Activated naive CD4-positive, alpha-beta T cell treated with anti-CD3 and anti-CD28 coated beads, Interleukin-2, amount 50 U/mL, for 72 hours (primary cell): Measurements from ENCODE around the gene EDARADD. TPM values are rescaled to one million over a fixed set of nuclear protein-coding genes. Genes with fewer than 3 reads are reported as not detected.

Source experiments
- ATAC-seq, 2 donors: fragments of 150-1000 bp; cut with Tn5 transposase; 2 replicates each; pipeline ENCODE4 v1.10.0; 2021; ENCODE audit warnings: mild to moderate bottlenecking in 2 of 2, moderate library complexity in 2 of 2
- DNase-seq, 2 donors: peaks; one replicate each; pipeline ENCODE4 v3.0.0; 2021 to 2022; ENCODE audit warnings: low spot score in 2 of 2
- H3K27ac Mint-ChIP-seq, 2 donors: one replicate each; pipeline ENCODE4 v1.8.0; 2022; ENCODE audit warnings: mild to moderate bottlenecking in 2 of 2, mixed read lengths in 2 of 2
- H3K36me3 Mint-ChIP-seq, 2 donors: one replicate each; pipeline ENCODE4 v1.8.0; 2022; ENCODE audit warnings: mixed read lengths in 2 of 2
- H3K9me3 Mint-ChIP-seq, 2 donors: one replicate each; pipeline ENCODE4 v1.8.0; 2022; ENCODE audit warnings: mixed read lengths in 2 of 2
- total RNA-seq, 2 donors: library from RNA; stranded (reverse); gene quantifications; one replicate each; pipeline ENCODE4 v1.2.3, GENCODE V29; 2022

Gene EDARADD
- total RNA-seq, 2 donors from 2014 or later, result 0.60 to 1.6 TPM

DNA sequence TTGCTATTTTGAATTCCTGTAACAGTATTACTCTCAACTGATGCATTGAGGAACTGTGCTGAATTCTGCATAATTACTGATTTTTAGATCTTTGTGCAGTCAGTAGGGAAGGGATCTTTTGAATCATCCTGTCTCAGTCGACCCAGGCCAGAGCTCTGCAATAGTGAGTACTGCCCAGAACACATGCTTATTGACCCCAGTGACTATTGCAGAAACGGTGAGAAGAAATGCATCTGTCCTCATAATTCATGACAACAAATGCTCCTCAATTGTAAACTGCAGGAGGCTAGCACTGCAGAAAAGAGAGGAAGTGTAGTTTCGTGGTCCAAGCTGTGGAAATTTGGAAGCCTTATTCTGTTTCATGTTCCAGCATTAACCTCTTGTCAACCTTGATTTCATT, 19.6 kb downstream of the EDARADD start:
- H3K27ac Mint-ChIP-seq, result no peak overlapping the region
- no peaks in the 10 kb centered on the region for H3K9me3 Mint-ChIP-seq
- no peak for ATAC-seq
- H3K36me3 Mint-ChIP-seq, result no peaks in the 10 kb centered on the region
- no peak for DNase-seq

DNA sequence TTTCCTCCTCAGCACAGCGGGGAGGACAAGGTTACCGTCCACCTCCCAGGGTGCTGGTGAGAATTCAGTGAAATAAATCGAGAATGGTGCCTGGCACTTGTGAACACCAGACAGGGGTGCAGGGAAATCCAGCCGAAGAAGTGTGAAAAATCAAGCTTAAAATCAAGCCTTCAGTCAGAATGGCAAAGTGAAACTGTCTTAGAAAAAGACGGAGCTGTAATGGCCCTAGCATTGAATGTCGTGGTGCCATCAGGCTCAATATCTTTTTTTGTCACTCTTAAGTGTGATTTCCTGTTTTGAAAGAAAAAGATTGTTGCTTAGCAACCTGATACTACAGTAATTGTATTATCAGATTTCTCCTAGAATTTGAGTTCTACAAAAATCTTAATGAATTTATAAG, 22.1 kb downstream of the EDARADD start:
- DNase-seq (no peak), ATAC-seq (peak; percentile 83 to 86)
- H3K36me3 Mint-ChIP-seq, result no peaks in the 10 kb centered on the region
- H3K9me3 Mint-ChIP-seq, result no peaks in the 10 kb centered on the region
- H3K27ac Mint-ChIP-seq, result peak overlapping the region; percentile 78 to 88

DNA sequence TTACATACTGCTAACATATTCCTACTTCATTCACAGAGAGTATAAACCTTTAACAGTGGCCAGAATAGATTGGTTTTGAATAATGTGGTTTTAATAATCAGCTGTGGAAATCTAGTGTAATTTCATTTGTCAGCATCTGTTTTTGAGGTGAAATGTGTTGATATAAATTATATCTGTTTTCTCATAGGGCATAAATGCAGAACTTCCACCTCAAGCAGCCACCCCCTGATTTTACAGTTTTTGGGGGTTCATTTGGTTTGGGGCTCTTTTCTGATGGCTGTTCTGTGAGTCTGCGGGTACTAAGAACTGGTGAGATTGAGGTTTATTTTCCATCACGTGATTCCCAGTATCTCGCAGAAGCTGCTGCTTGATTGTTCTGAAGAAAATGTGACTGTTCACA, 23.2 kb downstream of the EDARADD start:
- no peak for DNase-seq
- H3K36me3 Mint-ChIP-seq, result no peaks in the 10 kb centered on the region
- no peak overlapping the region for H3K27ac Mint-ChIP-seq
- no peak for ATAC-seq
- H3K9me3 Mint-ChIP-seq, result no peaks in the 10 kb centered on the region

DNA sequence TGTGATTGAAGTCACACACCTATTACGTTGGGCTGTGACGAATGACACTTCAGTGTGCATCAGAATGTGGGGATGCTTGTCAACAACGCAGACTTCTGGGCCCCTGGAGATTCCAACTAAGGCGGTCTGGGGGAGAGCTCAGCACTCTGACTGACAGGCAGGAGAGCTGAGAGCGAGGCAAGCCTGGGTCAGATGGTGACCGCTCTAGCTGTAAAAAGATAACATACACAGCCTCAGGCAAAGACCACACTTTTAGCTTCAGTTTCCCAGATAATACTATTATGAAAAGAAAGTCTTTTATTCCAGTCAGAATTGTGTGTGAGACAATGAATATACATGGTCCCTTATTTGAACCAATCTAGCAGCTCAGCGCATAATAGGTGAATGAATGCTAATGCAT, 25.4 kb downstream of the EDARADD start:
- DNase-seq, result no peak
- ATAC-seq, result no peak
- Mint-ChIP-seq H3K9me3 (no peaks in the 10 kb centered on the region), H3K36me3 (no peaks in the 10 kb centered on the region), H3K27ac (no peak overlapping the region)

DNA sequence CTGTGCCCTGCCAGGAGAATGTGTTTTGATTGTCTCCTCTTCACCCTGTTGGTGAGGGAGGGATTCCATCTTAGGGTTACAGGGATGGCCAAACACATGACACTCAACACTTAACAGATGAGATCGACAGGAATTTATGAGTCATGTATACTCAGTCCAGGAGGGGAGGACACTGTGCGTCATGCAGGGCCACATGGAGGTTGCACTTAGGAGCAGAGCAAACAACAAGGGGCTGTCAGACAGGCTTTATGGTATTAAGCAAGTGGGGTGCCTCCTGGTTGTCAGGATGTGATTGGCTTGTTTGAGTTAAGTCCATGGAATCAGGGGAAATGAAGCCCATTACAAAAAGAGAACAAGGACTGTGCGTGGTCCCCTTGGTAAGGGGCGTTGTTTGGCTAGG, 26.9 kb downstream of the EDARADD start:
- Mint-ChIP-seq H3K27ac (no peak overlapping the region), H3K36me3 (no peaks in the 10 kb centered on the region), H3K9me3 (no peaks in the 10 kb centered on the region)
- ATAC-seq (peak; percentile 61 to 75), DNase-seq (no peak)

DNA sequence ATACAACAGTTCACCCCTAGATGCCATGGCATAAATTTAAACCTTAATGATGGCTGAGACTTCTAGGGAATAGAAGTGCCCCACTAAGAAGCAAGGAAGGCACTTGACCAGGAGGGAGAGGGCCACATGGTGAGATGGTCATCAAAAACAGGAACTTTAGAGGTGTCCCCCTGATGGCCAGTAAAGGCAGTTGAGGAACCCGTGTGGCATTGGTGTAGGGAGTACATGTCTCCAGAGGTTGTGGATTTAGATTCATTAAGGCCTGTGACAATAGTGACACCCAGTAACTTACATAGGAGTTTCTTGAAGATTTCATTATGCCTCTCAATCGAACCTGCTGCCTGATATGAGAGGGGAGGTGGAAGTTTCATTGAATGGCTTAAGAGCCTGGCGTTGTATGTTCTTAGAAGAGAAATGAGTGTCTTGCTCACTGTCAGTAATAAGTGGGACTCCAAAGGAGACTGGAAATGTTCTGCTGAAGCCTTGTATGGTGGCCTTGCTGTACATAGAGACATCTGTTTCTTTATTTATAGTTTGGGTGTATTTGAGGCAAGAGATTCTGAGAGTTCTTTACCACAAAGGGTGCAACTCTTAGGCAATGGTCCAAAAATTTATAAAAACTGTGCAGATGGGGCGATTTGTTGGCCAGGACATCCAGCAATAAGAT, 27.9 kb downstream of the EDARADD start:
- Mint-ChIP-seq H3K36me3 (no peaks in the 10 kb centered on the region), H3K27ac (no peak overlapping the region), H3K9me3 (no peaks in the 10 kb centered on the region)
- no peak for DNase-seq
- no peak for ATAC-seq

DNA sequence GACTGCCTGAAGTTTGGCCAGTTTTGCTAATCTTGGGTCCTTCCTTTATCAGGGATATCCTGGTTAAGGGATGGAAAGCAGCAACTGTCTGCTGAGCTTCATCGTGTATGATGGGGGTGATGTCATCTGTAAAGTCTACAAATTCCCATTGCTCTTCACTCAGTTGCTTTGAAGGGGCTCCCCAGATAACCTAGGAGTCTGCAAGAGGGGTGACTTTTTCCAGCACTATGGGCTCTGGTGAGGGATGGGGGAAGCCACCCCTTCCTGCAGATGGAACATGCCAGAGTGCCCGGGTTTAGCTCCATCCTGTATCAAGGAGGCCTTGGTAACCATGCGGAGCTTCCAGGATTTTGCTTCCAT, 28.4 kb downstream of the EDARADD start:
- DNase-seq (no peak), ATAC-seq (no peak)
- H3K9me3 Mint-ChIP-seq, result no peaks in the 10 kb centered on the region
- H3K27ac Mint-ChIP-seq, result no peak overlapping the region
- H3K36me3 Mint-ChIP-seq, result no peaks in the 10 kb centered on the region

DNA sequence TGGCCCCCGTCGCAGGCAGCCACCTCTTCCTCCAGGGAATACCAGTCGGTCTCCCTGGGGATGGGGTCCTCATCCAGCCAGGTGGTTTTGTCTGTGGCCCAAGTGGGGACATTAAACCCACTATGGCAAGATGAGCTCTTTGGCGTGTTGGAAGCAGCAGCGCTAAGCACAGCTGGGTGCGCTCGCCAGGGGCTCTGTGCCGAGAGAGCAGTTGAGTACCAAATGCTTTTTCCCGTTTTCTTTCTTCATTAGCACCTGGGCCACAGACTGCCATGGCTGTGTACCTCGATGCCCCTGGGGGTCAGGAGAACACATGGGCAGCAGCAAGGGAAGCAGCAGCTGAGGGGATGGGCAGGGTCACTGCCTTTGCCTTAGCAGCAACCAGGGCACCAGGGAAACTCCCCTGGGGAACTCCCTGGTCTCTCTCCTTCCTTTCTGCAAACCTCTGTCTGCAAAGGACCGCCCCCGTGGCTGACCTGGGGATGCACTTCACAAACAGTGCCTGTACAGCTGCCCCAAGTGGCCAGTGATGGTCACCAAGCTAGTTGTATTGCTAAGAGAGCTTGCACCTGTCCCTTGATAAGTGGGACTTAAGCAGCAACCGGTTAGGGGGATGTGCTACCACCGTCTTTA, 31.1 kb downstream of the EDARADD start:
- Mint-ChIP-seq H3K9me3 (no peaks in the 10 kb centered on the region), H3K27ac (no peak overlapping the region), H3K36me3 (no peaks in the 10 kb centered on the region)
- DNase-seq (no peak), ATAC-seq (peak in 1 of 2 donors; percentile 71)

DNA sequence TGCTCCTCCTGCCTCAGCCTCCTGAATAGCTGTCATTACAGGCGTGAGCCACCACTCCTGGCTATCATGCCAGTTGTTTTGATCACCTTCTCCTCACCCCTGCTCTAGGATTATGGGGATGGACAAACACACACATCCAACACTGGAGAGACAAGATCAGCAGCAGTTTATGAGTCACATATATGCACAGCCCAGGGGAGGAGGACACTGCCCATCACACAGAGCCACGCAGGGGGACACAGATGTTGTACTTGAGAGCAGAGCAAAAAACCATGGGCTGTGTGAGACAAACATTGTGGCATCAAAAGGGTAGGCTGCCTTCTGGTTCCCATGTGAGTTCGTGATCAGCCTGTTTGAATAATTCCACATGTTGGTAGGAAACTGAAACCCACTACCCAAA, 32.1 kb downstream of the EDARADD start:
- Mint-ChIP-seq H3K36me3 (no peaks in the 10 kb centered on the region), H3K9me3 (no peaks in the 10 kb centered on the region), H3K27ac (no peak overlapping the region)
- DNase-seq, result no peak
- no peak for ATAC-seq

DNA sequence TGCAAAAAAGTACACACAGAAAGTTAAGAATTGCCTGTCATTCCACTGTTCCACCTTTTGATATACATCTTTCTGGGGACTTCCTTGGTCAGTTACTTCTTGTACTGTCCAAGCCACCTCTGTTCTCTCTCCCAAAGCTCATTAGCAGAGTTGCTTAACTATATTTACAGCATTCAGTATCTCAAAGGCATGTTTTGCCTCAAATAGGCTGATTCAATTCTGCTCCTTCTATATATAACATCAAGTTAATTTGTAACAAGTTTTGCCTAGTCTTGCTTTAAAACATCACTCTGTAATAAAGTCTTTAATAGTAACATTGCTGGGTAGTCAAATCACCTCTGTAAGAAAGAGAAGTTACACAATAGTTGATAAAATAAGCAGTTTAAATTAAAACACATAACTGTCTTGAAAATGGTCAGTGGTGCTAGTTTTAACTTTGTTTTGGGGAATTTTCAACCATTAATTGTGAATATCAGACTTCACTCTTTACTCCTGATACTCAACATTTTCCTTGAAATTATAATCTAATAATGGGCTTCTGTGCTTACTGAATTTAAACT, 35.7 kb downstream of the EDARADD start:
- H3K27ac Mint-ChIP-seq, result no peak overlapping the region
- H3K36me3 Mint-ChIP-seq, result no peaks in the 10 kb centered on the region

DNA sequence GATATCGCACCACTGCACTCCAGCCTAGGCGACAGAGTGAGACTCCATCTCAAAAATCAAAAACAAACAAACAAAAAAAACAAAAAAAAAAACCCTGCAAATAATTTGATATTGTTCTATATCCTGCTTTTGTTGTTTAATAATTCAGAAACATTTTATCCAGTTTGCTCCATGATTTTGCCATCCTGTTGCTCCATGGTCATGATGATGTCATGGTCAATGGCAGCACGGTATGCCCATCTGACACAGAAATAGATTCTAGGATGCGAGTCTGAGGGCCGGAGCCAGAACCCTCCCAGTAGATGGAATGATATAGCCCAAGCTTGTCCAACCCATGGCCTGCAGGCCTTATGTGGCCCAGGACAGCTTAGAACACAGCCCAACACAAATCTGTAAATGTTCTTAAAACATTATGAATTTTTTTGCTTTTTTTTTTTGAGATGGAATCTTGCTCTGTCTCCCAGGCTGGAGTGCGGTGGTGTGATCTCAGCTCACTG, 39.8 kb downstream of the EDARADD start:
- no peaks in the 10 kb centered on the region for H3K9me3 Mint-ChIP-seq
- H3K36me3 Mint-ChIP-seq, result no peaks in the 10 kb centered on the region
- DNase-seq (no peak), ATAC-seq (no peak)
- no peak overlapping the region for H3K27ac Mint-ChIP-seq

More for the DNA sequence above, 35.7 kb downstream of the EDARADD start:
- ATAC-seq (no peak), DNase-seq (no peak)
- no peaks in the 10 kb centered on the region for H3K9me3 Mint-ChIP-seq

DNA sequence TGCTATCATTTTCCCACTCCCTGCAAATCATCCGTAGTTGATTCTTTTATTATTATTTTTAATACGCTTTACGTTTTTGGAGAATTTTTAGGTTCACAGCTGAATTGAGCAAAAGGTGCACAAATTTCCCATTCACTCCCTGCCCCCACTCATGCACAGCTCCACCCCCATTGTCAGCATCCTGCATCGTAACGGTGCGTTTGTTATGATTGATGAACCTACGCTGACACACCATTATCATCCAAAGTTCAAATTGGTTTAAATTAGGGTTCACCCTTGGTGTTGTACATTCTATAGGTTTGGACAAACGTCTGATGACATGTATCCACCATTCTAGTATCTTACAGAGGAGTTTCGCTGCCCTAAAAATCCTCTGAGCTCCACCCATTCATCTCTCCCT, 44.5 kb downstream of the EDARADD start:
- H3K36me3 Mint-ChIP-seq, result no peaks in the 10 kb centered on the region
- no peaks in the 10 kb centered on the region for H3K9me3 Mint-ChIP-seq
- H3K27ac Mint-ChIP-seq, result no peak overlapping the region
- ATAC-seq (no peak), DNase-seq (no peak)

DNA sequence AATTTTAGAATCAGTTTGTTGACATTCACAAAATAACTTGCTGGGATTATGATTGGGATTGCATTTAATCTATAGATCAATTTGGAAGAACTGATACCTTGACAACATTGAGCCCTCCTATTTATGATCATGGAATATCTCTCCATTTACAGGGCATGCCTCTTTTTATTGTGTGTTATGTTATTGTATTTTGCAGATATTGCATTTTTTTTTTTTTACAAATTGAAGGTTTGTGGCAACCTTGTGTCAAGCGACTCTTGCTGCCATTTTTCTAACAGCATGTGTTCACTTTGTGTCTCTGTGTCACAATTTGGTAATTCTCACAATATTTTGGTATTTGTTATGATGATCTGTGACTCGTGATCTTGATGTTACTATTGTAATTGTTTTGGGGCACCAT, 46.3 kb downstream of the EDARADD start:
- DNase-seq (no peak), ATAC-seq (no peak)
- H3K36me3 Mint-ChIP-seq, result no peaks in the 10 kb centered on the region

DNA sequence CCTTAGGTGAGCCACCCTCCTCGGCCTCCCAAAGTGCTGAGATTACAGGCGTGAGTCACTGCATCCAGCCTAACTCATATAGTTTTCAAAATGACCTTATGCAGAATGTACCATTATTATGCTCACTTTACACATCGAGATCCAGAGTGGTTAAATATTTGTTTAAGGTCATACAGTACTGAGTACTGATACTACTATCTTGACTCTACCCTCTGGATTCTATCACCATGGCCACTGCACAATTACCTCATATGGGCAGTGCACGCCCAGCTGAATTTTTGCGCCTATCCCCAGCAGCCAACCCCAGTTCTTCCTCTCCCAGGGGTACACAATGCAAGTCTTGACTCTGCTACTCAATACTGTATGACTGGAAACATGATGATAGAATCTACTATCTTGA, 56.7 kb downstream of the EDARADD start:
- no peaks in the 10 kb centered on the region for H3K36me3 Mint-ChIP-seq
- DNase-seq (no peak), ATAC-seq (no peak)
- no peaks in the 10 kb centered on the region for H3K9me3 Mint-ChIP-seq
- no peak overlapping the region for H3K27ac Mint-ChIP-seq

More for the DNA sequence above, 46.3 kb downstream of the EDARADD start:
- H3K9me3 Mint-ChIP-seq, result no peaks in the 10 kb centered on the region
- no peak overlapping the region for H3K27ac Mint-ChIP-seq

DNA sequence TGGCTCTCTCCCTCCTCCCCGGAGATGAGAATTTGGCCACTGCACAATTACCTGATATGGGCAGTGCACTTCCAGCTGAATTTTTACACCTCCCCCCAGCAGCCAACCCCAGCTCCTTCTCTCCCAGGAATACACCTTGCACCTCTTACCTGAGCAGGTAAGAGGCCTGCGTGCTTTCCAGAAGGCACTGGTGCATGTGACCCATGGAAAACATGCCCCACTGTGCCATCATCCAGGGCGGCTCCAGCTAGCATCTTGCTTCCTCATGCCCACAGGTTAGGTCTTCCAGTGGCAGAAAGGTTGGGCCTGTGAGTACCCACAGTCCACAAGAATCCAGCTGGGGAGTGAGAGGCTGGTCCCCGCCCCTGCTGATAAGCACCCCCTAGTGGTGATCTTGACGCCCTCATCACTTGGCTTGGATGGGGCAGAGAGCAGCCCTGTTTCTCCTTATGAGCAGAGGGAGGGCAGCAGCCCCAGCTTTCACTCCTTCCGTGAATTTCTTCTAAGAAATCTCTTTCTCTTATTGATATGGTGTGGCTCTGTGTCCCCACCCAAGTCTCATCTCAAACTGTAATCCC, 57.8 kb downstream of the EDARADD start:
- ATAC-seq, result peak; percentile 59 to 77

DNA sequence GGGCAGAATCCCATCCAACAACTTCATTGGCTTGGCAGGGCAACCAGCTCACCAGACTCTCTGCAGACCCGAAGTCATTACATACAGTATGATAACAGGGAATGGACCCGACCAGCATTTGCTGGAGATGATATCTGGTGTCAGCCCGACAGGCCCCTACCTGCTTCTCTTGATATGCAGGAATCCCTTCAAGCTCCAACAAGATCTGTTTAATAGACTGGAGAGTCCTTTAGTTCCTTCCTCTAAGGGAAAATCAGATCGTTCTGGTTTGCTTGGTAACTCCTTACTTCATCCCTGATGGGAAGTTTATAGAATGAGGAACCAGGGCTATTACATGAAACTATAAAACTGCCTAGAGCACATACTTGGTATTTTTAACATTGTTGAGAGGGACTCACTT, 61.2 kb downstream of the EDARADD start:
- DNase-seq (no peak), ATAC-seq (no peak)
- no peaks in the 10 kb centered on the region for H3K36me3 Mint-ChIP-seq
- no peak overlapping the region for H3K27ac Mint-ChIP-seq
- H3K9me3 Mint-ChIP-seq, result no peaks in the 10 kb centered on the region

More for the DNA sequence above, 57.8 kb downstream of the EDARADD start:
- Mint-ChIP-seq H3K9me3 (no peaks in the 10 kb centered on the region), H3K27ac (no peak overlapping the region), H3K36me3 (no peaks in the 10 kb centered on the region)
- peak in 1 of 2 donors; percentile 47 for DNase-seq

DNA sequence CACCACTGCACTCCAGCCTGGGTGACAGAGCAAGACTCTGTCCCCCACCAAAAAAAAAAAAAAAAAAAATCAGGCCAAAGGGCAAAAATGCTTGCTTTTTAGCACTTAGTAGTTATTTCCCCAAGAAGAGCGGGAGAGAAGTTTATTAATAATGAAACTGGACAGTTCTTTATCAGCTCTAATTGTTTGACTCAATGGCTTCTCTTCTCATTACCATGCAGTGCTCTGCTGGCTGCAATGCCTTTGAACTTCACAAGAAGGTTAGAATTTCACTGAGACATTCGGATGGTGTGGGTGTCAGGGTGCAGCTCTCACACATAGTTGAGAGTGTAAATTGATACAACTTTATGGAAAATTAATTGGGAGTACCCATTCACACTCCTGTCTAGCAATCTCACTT, 63.7 kb downstream of the EDARADD start:
- peak; percentile 56 to 66 for ATAC-seq
- H3K27ac Mint-ChIP-seq, result no peak overlapping the region
- H3K36me3 Mint-ChIP-seq, result no peaks in the 10 kb centered on the region
- H3K9me3 Mint-ChIP-seq, result no peaks in the 10 kb centered on the region
- DNase-seq, result no peak
